HepG2 (cell line): Measurements from ENCODE around the gene RPL18. TPM values are rescaled to one million over a fixed set of nuclear protein-coding genes. Genes with fewer than 3 reads are reported as not detected.
A peak's percentile ranks its signal among the peaks of the same experiment; 100 is the strongest.

ENCODE experiments used
- ADNP ChIP-seq: sonication (generic); formaldehyde crosslinking; IDR thresholded peaks from 2 replicates; pipeline ENCODE4 v1.4.0; 2020; ENCODE audit warnings: missing genetic modification reagents
- CREB1 ChIP-seq, 2 experiments: fragments of 450-650 bp in 1 of 2; IDR thresholded peaks; 2 replicates each; pipeline ENCODE4 v1.6.1; 2016 to 2017; ENCODE audit warnings: control low read depth in 1 of 2, mild to moderate bottlenecking in 1 of 2, missing compliant biosample characterization in 1 of 2, missing genetic modification characterization in 1 of 2
- FOSL1 ChIP-seq: sonication (generic); formaldehyde crosslinking; IDR thresholded peaks from 2 replicates; pipeline ENCODE4 v1.9.0; 2021; ENCODE audit warnings: missing genetic modification reagents, borderline replicate concordance
- GRHL1 ChIP-seq: sonication (generic); formaldehyde crosslinking; conservative IDR thresholded peaks from 2 replicates; pipeline ENCODE4 v1.8.0; 2022; ENCODE audit warnings: missing genetic modification reagents
- HNRNPL ChIP-seq: fragments of 200-400 bp; formaldehyde crosslinking; IDR thresholded peaks from 2 replicates; pipeline ENCODE4 v1.6.1; 2017; ENCODE audit warnings: mild to moderate bottlenecking, low read depth, low read length
- SALL1 ChIP-seq: sonication (generic); formaldehyde crosslinking; IDR thresholded peaks from 2 replicates; pipeline ENCODE4 v1.8.0; 2022; ENCODE audit warnings: mild to moderate bottlenecking, missing genetic modification reagents
- SAP130 ChIP-seq: IDR thresholded peaks from 2 replicates; pipeline ENCODE4 v1.6.1; 2016; ENCODE audit warnings: low read depth
- TCF12 ChIP-seq, 2 experiments: fragments of 450-650 bp in 1 of 2; sonication (generic) in 1 of 2; formaldehyde crosslinking in 1 of 2; IDR thresholded peaks; 2 replicates each; pipeline versions ENCODE4 v1.6.1 to v1.8.0; 2017 to 2022; ENCODE audit warnings: antibody characterized with exemption in 1 of 2, mild to moderate bottlenecking in 1 of 2, missing genetic modification reagents in 1 of 2, moderate library complexity in 1 of 2
- TOE1 ChIP-seq: sonication (generic); formaldehyde crosslinking; IDR thresholded peaks from 2 replicates; pipeline ENCODE4 v1.4.0; 2020; ENCODE audit warnings: mild to moderate bottlenecking, missing genetic modification reagents
- TSC22D2 ChIP-seq: sonication (generic); formaldehyde crosslinking; IDR thresholded peaks from 2 replicates; pipeline ENCODE4 v1.5.1; 2020; ENCODE audit warnings: missing genetic modification reagents, mild to moderate bottlenecking, borderline replicate concordance
- UBTF ChIP-seq: sonication (generic); formaldehyde crosslinking; IDR thresholded peaks from 2 replicates; pipeline ENCODE4 v1.4.0; 2020; ENCODE audit warnings: mild to moderate bottlenecking, missing genetic modification reagents
- YEATS4 ChIP-seq: sonication (generic); formaldehyde crosslinking; IDR thresholded peaks from 2 replicates; pipeline ENCODE4 v1.4.0; 2020; ENCODE audit warnings: missing genetic modification reagents, borderline replicate concordance
- ZBTB1 ChIP-seq: sonication (generic); formaldehyde crosslinking; IDR thresholded peaks from 2 replicates; pipeline ENCODE4 v1.4.0; 2020; ENCODE audit warnings: missing genetic modification reagents, borderline replicate concordance
- ZBTB20 ChIP-seq: sonication (generic); formaldehyde crosslinking; IDR thresholded peaks from 2 replicates; pipeline ENCODE4 v1.8.1; 2023; ENCODE audit warnings: missing genetic modification reagents, low read depth, mild to moderate bottlenecking, borderline replicate concordance
- ZBTB26 ChIP-seq: IDR thresholded peaks from 2 replicates; pipeline ENCODE4 v1.6.1; 2016; ENCODE audit warnings: missing compliant biosample characterization, missing genetic modification reagents, borderline replicate concordance
- ZBTB7B ChIP-seq: sonication (generic); formaldehyde crosslinking; IDR thresholded peaks from 2 replicates; pipeline ENCODE4 v1.4.0; 2020; ENCODE audit warnings: missing genetic modification reagents
- ZC3H13 ChIP-seq: sonication (generic); formaldehyde crosslinking; IDR thresholded peaks from 2 replicates; pipeline ENCODE4 v1.8.1; 2023; ENCODE audit warnings: mild to moderate bottlenecking, missing genetic modification reagents, moderate library complexity
- ZEB1 ChIP-seq: IDR thresholded peaks from 2 replicates; pipeline ENCODE4 v1.6.1; 2012; ENCODE audit warnings: mild to moderate bottlenecking, low read depth, inconsistent platforms; ENCODE audit not compliant: insufficient replicate concordance
- ZFX ChIP-seq: sonication (generic); formaldehyde crosslinking; IDR thresholded peaks from 2 replicates; pipeline ENCODE4 v1.4.0; 2020; ENCODE audit warnings: mild to moderate bottlenecking, low read depth, missing genetic modification reagents, moderate library complexity
- ZNF136 ChIP-seq: sonication (generic); formaldehyde crosslinking; IDR thresholded peaks from 2 replicates; pipeline ENCODE4 v1.8.1; 2022; ENCODE audit warnings: low read depth, mild to moderate bottlenecking, moderate library complexity, missing genetic modification reagents
- ZNF558 ChIP-seq: sonication (generic); formaldehyde crosslinking; IDR thresholded peaks from 2 replicates; pipeline ENCODE4 v1.9.0; 2022; ENCODE audit warnings: mild to moderate bottlenecking, missing genetic modification reagents, borderline replicate concordance
- ZNF605 ChIP-seq: sonication (generic); formaldehyde crosslinking; IDR thresholded peaks from 2 replicates; pipeline ENCODE4 v1.8.0; 2022; ENCODE audit warnings: mild to moderate bottlenecking, missing genetic modification reagents
- ZNF616 ChIP-seq: sonication (generic); formaldehyde crosslinking; IDR thresholded peaks from 2 replicates; pipeline ENCODE4 v1.5.0; 2020; ENCODE audit warnings: low read depth, mild to moderate bottlenecking, missing genetic modification reagents
- ZNF740 ChIP-seq: sonication (generic); formaldehyde crosslinking; IDR thresholded peaks from 2 replicates; pipeline ENCODE4 v1.4.0; 2020; ENCODE audit warnings: missing genetic modification reagents
- ZSCAN20 ChIP-seq: sonication (generic); formaldehyde crosslinking; IDR thresholded peaks from 2 replicates; pipeline ENCODE4 v1.4.0; 2020; ENCODE audit warnings: missing genetic modification reagents, mild to moderate bottlenecking, borderline replicate concordance
- polyA plus RNA-seq, 8 experiments: library from polyadenylated mRNA; depleted of rRNA in 3 of 8; stranded (reverse) in 7 of 8; unstranded in 1 of 8; fragments of >200 nt; fragmentation: Illumina TruSeq in 4 of 8; extraction: Trizol in 4 of 8; gene quantifications; 2 replicates each; pipeline versions ENCODE4 v1.2.1 to v1.2.3, GENCODE V29; 2011 to 2016; ENCODE audit warnings: low read depth in 4 of 8, missing spikeins in 1 of 8, mixed read lengths in 1 of 8; ENCODE audit not compliant: insufficient read depth in 1 of 8
- total RNA-seq, 5 experiments: library from RNA; depleted of rRNA; stranded (reverse); fragments of >200 nt; fragmentation: Illumina TruSeq; extraction: Trizol; gene quantifications; 2 replicates each; pipeline ENCODE4 v1.2.3, GENCODE V29; 2016; ENCODE audit warnings: low read depth in 1 of 5

The RPL18 gene
- total and polyA plus RNA-seq, 2 of the 13 experiments (the other 11 are each of a cell fraction or from before 2014, with no cell fraction given) = 1,485 to 1,639 TPM

- TF ChIP-seq HNRNPL = no peak
- no peak for TF ChIP-seq ZBTB1
- no peak for TF ChIP-seq ZBTB26 (CRISPR knock-in tag)
- TF ChIP-seq SALL1 (CRISPR knock-in tag) = no peak
- no peak for TF ChIP-seq ZNF605 (CRISPR knock-in tag)
- peak; percentile 56 for TF ChIP-seq UBTF (CRISPR knock-in tag)
- TF ChIP-seq ZNF616 (CRISPR knock-in tag) = no peak
- TF ChIP-seq TSC22D2 = no peak
- no peak for TF ChIP-seq ZNF136 (CRISPR knock-in tag)
- 0 out of 2 replicates have a peak, but pooled peaks have one; percentile 3 for TF ChIP-seq YEATS4 (CRISPR knock-in tag)
- peak; percentile 13 for TF ChIP-seq ZEB1
- TF ChIP-seq ZNF558 (CRISPR knock-in tag) = no peak
- TF ChIP-seq ZFX (CRISPR knock-in tag) = peak; percentile 54; the same call in 1 of the 2 replicates
- TF ChIP-seq ZBTB7B (CRISPR knock-in tag) = no peak
- TF ChIP-seq ADNP (CRISPR knock-in tag) = no peak
- TF ChIP-seq SAP130 (CRISPR knock-in tag) = no peak
- TF ChIP-seq FOSL1 (CRISPR knock-in tag) = no peak
- TF ChIP-seq ZBTB20 (CRISPR knock-in tag) = no peak
- TF ChIP-seq ZNF740 (CRISPR knock-in tag) = 0 out of 2 replicates have a peak, but pooled peaks have one; percentile 20
- TF ChIP-seq TCF12 (IDR thresholded peaks at IDR 0.05) = no peak
- TF ChIP-seq TCF12 (CRISPR knock-in tag; IDR thresholded peaks at IDR 0.05) = peak; percentile 29; the same call in 1 of the 2 replicates
- TF ChIP-seq ZC3H13 = no peak
- no peak for TF ChIP-seq ZSCAN20 (CRISPR knock-in tag)
- TF ChIP-seq CREB1 (IDR thresholded peaks at IDR 0.05) = no peak
- no peak for TF ChIP-seq CREB1 (CRISPR knock-in tag; IDR thresholded peaks at IDR 0.05)
- no peak for TF ChIP-seq GRHL1 (CRISPR knock-in tag)
- TF ChIP-seq TOE1 (CRISPR knock-in tag) = 0 out of 2 replicates have a peak, but pooled peaks have one; percentile 5
These were observed 18.0 kb upstream of the RPL18 start, which contains the start of gene DBP (continued) for GRCh38 chr19:48636859-48637448.
